ENCODE results near the gene HOMEZ.
A peak's percentile ranks its signal among the peaks of the same experiment; 100 is the strongest.

Gene HOMEZ

DNA sequence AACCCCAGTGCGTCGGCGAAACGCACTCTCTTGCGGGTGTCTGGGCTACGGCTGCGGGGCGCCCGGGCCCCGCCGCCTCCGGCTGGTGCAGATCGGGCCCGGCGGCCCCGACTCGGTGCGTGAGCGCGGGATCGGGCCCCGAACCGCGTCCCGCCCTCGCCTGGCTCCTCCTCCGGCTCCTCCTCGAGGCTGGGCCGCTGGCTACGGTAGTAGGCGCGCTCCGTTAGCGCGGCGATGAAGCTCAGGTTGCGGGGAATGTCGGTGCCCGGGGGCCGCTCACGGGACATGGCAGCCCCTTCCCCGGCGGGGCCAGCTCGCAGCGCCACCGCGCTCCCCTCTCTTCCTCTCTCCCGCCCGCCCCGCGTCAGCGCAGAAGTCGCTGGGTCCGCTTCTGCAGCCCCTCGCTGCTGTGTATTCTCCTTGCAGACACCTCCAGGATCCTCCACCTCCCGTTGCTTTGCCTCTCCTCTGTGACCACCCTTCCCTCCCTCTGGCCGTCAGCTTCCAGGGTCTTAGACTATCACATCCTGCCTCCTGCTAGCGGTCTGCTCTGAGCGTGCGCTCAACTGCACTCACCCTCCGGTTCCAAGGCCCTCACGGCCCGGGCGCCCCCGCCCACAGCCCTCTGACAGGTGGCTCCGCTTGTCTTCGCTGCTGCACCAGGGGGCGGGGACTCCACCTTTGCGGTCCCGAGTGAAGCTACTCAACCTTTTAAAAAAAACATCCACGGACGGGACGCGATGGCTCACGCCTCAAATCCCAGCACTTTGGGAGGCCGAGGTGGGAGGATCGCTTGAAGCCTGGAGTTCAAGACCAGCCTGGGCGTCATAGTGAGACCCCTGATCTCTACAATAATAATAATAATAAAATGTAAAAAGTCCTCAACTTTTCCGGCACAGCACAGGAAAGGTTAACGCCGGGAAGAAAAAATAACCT is 16.6 kb upstream of the HOMEZ start, which contains the start of gene PPP1R3E:
Gene PPP1R3E (minus strand): TSS at position 570 of the 936 bp plus-strand sequence. CDS start 283 bp downstream, at position 287.
- H3K27me3 ChIP-seq (replicated peaks; ENCODE audit: control insufficient read depth, insufficient read depth, low read length) = no peaks in the 10 kb centered on the region
- H3K4me1 ChIP-seq (ENCODE audit: control insufficient read depth, insufficient read depth, low read length) = peaks cover 47% of the 10 kb centered on the region
- H3K9ac ChIP-seq (ENCODE audit: low read length) = peak within 1 kb of the TSS; percentile 89
- H3K4me3 ChIP-seq (ENCODE audit: low read length) = peak within 1 kb of the TSS; percentile 81
- H3K36me3 ChIP-seq (ENCODE audit: control insufficient read depth, insufficient read depth, low read length, severe bottlenecking) = no peaks in the 10 kb centered on the region
- DNase-seq (ENCODE audit: low read depth) = peak; percentile 83
- no peaks in the 10 kb centered on the region for H3K9me3 ChIP-seq (ENCODE audit: control insufficient read depth, low read length)

DNA sequence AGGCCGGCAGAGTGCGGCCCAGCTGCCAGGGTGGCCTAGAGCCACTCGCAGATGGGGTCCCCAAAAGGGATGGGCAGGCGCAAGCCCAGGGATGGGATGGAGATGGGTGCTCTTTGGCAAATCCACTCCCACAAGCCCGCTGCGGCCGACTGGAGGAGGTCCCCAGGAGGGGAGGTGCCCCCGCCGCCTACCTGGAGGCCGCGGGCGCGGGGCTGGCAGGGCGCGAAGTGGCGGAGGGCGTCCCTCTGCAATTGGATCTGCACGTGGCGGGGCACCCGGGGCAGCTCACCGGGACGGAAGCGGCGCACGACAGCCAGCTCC is 16.0 kb upstream of the HOMEZ start:
- H3K27me3 ChIP-seq (replicated peaks; ENCODE audit: control insufficient read depth, insufficient read depth, low read length) = no peaks in the 10 kb centered on the region
- H3K9me3 ChIP-seq (ENCODE audit: control insufficient read depth, low read length) = no peaks in the 10 kb centered on the region
- peaks cover 45% of the 10 kb centered on the region for H3K4me1 ChIP-seq (ENCODE audit: control insufficient read depth, insufficient read depth, low read length)
- H3K36me3 ChIP-seq (ENCODE audit: control insufficient read depth, insufficient read depth, low read length, severe bottlenecking) = no peaks in the 10 kb centered on the region
- DNase-seq (ENCODE audit: low read depth) = no peak
- peak overlapping the region; percentile 89 for H3K9ac ChIP-seq (ENCODE audit: low read length)
- peak overlapping the region; percentile 81 for H3K4me3 ChIP-seq (ENCODE audit: low read length)

DNA sequence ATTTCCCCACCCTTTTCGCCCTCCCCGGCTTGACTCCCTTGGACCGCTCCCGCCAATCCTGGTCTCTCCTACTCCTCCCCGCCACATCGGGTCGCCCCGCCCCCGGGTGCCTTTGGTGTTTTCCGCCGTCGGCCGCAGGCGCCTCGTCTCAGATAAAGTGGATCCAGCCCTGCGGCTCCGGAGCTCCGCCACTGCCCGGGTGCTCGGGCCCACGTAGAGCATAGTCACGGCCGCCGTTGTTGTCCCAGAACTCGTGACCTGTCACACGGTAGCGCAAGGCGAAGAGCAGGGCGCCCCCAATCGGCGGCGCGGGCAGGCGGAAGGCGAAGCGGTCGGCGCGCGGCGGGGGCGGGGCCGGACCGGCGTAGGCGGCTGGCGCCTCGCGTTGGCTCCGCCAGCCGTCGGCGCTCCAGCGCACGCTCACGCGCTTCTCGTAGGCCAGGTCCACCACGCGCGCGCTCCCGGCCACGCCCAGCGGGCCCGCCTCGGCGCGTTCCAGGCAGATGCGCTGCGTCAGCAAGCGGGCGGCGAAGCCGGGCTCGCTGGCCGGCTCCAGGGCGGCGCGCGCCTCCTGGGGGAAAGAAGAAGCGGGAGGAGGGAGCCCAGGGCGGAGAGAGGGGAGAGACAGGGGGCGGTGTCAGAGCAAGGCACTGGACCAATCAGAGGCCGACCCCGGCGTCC is 15.5 kb upstream of the HOMEZ start:
- H3K9me3 ChIP-seq (ENCODE audit: control insufficient read depth, low read length) = no peaks in the 10 kb centered on the region
- H3K4me1 ChIP-seq (ENCODE audit: control insufficient read depth, insufficient read depth, low read length) = peaks cover 45% of the 10 kb centered on the region
- no peaks in the 10 kb centered on the region for H3K36me3 ChIP-seq (ENCODE audit: control insufficient read depth, insufficient read depth, low read length, severe bottlenecking)
- peak overlapping the region; percentile 97 for H3K4me3 ChIP-seq (ENCODE audit: low read length)
- peak overlapping the region; percentile 98 for H3K9ac ChIP-seq (ENCODE audit: low read length)
- DNase-seq (ENCODE audit: low read depth) = peak; percentile 99
- H3K27me3 ChIP-seq (replicated peaks; ENCODE audit: control insufficient read depth, insufficient read depth, low read length) = no peaks in the 10 kb centered on the region

DNA sequence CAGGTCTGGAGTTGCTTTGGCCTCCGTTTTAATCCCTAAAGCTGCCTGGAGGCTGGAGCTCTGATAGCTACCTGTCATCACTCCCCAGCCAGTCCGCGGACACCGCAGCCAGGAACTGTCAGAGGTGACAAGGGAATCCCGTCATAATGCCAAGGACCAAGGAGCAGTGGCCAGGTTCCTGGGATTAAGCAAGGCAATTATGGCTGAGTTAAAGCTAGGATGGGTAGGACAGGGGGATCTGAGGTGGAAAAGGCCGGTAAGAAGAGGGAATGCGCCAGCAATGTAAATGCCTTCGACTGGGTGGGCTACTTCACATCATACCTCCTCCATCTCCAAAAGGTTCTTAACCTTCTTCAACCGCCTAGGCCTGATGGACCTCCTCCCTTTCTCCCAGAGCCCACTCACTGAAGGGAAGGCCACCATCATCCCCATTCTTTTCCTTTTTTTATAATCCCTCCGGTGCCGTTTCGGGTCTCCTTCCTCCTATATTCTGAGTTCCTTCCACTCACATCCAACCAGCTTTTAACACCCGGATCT is 14.8 kb upstream of the HOMEZ start:
- Histone ChIP-seq H3K27me3 (replicated peaks; ENCODE audit: control insufficient read depth, insufficient read depth, low read length) (no peaks in the 10 kb centered on the region), H3K36me3 (ENCODE audit: control insufficient read depth, insufficient read depth, low read length, severe bottlenecking) (no peaks in the 10 kb centered on the region), H3K9me3 (ENCODE audit: control insufficient read depth, low read length) (no peaks in the 10 kb centered on the region), H3K4me3 (ENCODE audit: low read length) (peak overlapping the region; percentile 97), H3K9ac (ENCODE audit: low read length) (peak overlapping the region; percentile 98), H3K4me1 (ENCODE audit: control insufficient read depth, insufficient read depth, low read length) (peaks cover 39% of the 10 kb centered on the region)
- peak; percentile 60 for DNase-seq (ENCODE audit: low read depth)

DNA sequence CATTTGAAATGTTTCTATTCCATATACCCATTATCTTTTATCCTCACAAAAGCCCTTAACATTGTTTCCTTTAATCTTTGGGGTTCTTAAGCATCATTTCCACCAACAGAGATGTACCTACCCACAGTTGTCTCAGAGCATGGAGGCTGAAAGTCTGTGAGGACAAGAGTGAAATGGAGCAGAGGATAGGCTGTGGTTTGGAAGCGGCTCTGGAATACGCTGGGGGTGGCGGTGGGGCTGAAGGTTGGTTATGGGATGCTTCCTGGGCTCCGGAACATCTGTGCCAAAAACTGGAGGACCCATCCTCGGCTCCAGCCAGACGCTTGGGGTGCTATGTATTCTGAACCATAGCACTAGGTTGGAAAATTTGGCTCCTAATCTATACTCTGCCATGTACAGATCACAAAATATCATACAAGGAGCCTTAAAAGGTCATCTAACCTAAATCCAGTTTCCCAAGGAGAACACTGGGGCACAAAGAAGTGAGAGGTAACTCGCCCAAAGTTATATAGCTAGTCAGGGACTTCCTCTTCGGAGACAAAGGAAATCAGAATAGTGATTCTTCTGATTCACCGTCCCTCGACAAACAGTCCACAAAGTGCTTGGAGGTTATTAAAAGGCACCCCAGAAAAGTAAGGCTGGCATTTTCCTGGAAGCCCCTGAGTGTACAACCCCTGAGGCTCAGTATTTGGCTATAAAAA is 14.2 kb upstream of the HOMEZ start:
- Histone ChIP-seq H3K36me3 (ENCODE audit: control insufficient read depth, insufficient read depth, low read length, severe bottlenecking) (no peaks in the 10 kb centered on the region), H3K4me3 (ENCODE audit: low read length) (peak overlapping the region; percentile 97), H3K27me3 (replicated peaks; ENCODE audit: control insufficient read depth, insufficient read depth, low read length) (no peaks in the 10 kb centered on the region), H3K9ac (ENCODE audit: low read length) (peak overlapping the region; percentile 98), H3K4me1 (ENCODE audit: control insufficient read depth, insufficient read depth, low read length) (peaks cover 37% of the 10 kb centered on the region), H3K9me3 (ENCODE audit: control insufficient read depth, low read length) (no peaks in the 10 kb centered on the region)
- no peak for DNase-seq (ENCODE audit: low read depth)

DNA sequence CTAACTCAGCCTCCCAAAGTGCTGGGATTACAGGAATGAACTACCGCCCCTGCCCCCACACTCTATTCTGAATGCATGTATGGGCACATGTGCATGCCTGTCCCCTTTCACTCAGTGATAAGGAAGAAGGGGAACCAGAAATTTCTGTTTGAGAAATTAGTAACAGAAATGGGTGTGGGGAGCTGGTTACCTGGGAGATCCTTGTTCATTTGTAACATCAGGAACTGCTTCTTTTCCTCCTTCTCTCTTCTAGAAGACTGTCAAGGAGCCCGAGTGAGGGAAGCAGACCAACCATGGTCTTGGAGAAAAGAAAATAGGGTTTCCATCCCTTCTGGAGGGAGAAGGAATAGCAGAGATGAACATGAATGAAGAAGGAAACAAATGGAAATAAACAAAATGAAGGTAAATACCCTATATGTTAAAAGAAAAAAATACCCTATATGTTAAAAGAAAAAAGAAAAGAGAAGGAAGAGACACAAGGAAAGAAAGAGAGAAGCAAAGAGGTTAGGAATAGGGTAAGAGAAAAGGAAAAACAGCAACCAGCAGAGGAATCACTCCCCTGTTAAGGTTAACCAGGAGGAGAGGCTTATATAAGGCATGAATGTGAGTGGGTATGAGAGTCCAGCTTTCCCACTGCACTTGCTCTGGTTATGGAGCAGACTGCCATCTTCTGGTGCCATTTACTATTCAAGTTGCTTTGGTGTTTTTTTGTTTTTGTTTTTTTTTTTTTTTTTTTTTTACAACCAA is 13.5 kb upstream of the HOMEZ start:
- Histone ChIP-seq H3K4me1 (ENCODE audit: control insufficient read depth, insufficient read depth, low read length) (peaks cover 38% of the 10 kb centered on the region), H3K27me3 (replicated peaks; ENCODE audit: control insufficient read depth, insufficient read depth, low read length) (no peaks in the 10 kb centered on the region), H3K36me3 (ENCODE audit: control insufficient read depth, insufficient read depth, low read length, severe bottlenecking) (no peaks in the 10 kb centered on the region), H3K9me3 (ENCODE audit: control insufficient read depth, low read length) (no peaks in the 10 kb centered on the region), H3K4me3 (ENCODE audit: low read length) (peak overlapping the region; percentile 8), H3K9ac (ENCODE audit: low read length) (peak overlapping the region; percentile 98)
- peak; percentile 80 for DNase-seq (ENCODE audit: low read depth)

DNA sequence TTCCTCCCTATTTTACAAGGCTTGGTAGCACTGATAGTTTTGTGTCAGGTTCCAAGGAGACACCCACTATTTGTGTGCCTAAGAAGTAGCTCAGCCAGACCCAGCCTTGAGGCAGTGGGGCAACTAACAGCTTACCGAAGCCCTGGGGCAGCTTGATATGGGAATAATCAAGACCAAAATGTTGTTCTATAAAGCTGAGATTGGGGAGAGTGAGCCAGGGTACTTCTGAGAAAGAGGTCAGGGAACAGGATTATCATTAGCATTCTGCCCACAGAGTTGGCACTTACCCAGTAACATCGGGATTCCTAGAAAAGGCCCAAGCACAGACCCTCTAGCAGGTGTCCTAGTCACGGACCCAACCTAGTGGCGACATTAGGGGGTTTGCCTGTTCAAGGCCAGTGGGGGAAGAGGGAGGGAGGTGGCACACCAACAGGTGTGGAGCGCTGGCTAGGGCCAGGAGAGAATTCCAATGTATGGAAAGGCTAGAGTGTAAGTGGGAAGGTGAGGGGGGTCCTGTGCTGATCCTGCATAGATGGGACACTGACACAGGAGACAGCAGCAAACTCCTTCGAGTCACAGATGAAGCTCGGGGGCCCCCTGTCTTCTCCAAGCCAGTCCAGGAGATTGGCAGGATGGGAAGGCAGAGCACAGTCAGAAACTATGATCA is 11.8 kb upstream of the HOMEZ start:
- Histone ChIP-seq H3K27me3 (replicated peaks; ENCODE audit: control insufficient read depth, insufficient read depth, low read length) (peaks cover 4% of the 10 kb centered on the region), H3K9ac (ENCODE audit: low read length) (peak overlapping the region; percentile 44), H3K9me3 (ENCODE audit: control insufficient read depth, low read length) (no peaks in the 10 kb centered on the region), H3K4me1 (ENCODE audit: control insufficient read depth, insufficient read depth, low read length) (peaks cover 38% of the 10 kb centered on the region), H3K4me3 (ENCODE audit: low read length) (peak overlapping the region; percentile 50), H3K36me3 (ENCODE audit: control insufficient read depth, insufficient read depth, low read length, severe bottlenecking) (no peaks in the 10 kb centered on the region)
- no peak for DNase-seq (ENCODE audit: low read depth)

DNA sequence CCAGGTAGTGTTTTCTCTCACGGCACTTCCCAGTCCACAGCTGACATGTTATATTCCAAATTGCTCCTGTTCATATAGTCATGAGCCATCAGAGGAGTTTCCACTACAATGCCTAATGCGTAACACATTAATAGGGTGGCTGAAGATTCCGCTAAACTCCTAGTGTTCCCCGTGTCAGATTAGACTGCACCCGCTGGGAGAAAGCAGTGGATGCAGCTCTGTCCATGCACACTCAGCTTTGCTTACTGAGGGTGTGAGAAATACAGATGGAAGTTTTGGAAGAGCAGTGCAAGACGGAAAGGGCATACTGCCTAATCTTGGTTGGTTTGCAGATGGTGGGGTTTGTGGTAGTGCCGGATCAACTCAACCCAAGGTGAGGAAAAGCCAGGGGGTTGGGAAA is 11.2 kb upstream of the HOMEZ start:
- Histone ChIP-seq H3K36me3 (ENCODE audit: control insufficient read depth, insufficient read depth, low read length, severe bottlenecking) (no peaks in the 10 kb centered on the region), H3K9ac (ENCODE audit: low read length) (no peak overlapping the region), H3K9me3 (ENCODE audit: control insufficient read depth, low read length) (no peaks in the 10 kb centered on the region), H3K4me1 (ENCODE audit: control insufficient read depth, insufficient read depth, low read length) (peaks cover 38% of the 10 kb centered on the region), H3K27me3 (replicated peaks; ENCODE audit: control insufficient read depth, insufficient read depth, low read length) (peaks cover 4% of the 10 kb centered on the region), H3K4me3 (ENCODE audit: low read length) (no peak overlapping the region)
- DNase-seq (ENCODE audit: low read depth) = no peak

DNA sequence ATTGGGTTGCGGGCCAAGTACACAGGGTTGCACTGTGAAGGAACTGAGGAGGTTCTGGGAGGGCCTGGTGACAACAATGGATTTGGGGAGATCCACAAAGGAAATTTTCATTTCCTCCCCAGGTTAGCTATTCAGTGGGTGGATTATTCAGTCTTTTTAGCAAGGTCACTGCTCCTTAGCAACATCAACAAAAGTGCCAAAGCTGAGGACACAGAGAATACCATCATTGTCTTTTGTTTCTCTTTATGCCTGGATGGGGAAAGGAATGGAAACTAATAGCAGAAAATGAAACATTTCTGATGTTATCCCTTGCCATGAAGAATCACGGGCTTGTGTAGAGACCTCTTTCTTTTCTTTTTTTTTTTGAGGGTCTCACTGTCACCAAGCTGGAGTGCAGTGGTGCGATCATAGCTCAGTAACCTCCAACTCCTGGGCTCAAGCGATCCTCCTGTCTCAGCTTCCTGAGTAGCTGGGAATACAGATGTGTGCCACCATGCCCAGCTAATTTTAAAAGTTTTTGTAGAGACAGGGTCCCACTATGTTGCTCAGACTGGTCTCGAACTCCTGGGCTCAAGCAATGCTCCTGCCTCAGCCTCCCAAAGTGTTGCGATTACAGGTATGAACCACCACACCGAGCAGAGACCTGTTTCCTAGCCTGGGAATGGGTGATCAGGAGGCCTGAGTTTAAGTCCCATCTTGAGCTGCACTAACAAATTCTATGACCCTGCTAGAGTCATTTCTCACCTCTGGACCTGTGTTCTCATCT is 10.3 kb upstream of the HOMEZ start:
- Histone ChIP-seq H3K9me3 (ENCODE audit: control insufficient read depth, low read length) (no peaks in the 10 kb centered on the region), H3K36me3 (ENCODE audit: control insufficient read depth, insufficient read depth, low read length, severe bottlenecking) (no peaks in the 10 kb centered on the region), H3K4me3 (ENCODE audit: low read length) (no peak overlapping the region), H3K27me3 (replicated peaks; ENCODE audit: control insufficient read depth, insufficient read depth, low read length) (peaks cover 4% of the 10 kb centered on the region), H3K4me1 (ENCODE audit: control insufficient read depth, insufficient read depth, low read length) (peaks cover 38% of the 10 kb centered on the region), H3K9ac (ENCODE audit: low read length) (no peak overlapping the region)
- DNase-seq (ENCODE audit: low read depth) = no peak
